DND-41 (cell line): ENCODE data around the gene PACS1.

ENCODE experiments used
- EZH2 ChIP-seq: IDR thresholded peaks from 3 replicates; pipeline ENCODE4 v1.6.1; 2012; ENCODE audit warnings: borderline replicate concordance, low read depth, mild to moderate bottlenecking, moderate library complexity, low read length, inconsistent platforms; ENCODE audit not compliant: severe bottlenecking
- TF ChIP-seq, protein P1 (sequence below): IDR thresholded peaks from 2 replicates; pipeline ENCODE4 v1.5.1; 2012; ENCODE audit warnings: borderline replicate concordance, low read length, moderate library complexity, mild to moderate bottlenecking; ENCODE audit not compliant: poor library complexity, severe bottlenecking; ENCODE audit errors: extremely low read depth

DNA sequence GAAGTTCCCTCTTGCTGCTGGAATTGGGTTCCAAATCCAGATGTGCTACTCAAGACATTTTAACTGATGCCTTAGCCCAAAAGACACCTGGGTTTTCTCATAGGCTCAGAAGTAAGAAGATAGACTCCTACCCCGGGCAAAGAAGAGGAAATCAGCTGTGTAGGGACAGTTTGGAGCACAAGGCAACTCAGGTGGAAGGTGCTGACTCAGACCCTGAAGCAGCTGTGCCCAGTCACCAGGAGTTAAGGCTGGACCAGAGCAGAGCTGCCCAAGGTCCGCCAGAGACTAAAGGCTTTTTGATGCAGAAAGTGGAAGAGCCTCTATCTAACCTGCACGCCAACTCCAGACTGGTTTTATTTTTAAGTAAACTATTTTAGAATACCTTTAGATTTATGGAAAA is 177.7 kb downstream of the PACS1 start:
- TF ChIP-seq, protein P1, sequence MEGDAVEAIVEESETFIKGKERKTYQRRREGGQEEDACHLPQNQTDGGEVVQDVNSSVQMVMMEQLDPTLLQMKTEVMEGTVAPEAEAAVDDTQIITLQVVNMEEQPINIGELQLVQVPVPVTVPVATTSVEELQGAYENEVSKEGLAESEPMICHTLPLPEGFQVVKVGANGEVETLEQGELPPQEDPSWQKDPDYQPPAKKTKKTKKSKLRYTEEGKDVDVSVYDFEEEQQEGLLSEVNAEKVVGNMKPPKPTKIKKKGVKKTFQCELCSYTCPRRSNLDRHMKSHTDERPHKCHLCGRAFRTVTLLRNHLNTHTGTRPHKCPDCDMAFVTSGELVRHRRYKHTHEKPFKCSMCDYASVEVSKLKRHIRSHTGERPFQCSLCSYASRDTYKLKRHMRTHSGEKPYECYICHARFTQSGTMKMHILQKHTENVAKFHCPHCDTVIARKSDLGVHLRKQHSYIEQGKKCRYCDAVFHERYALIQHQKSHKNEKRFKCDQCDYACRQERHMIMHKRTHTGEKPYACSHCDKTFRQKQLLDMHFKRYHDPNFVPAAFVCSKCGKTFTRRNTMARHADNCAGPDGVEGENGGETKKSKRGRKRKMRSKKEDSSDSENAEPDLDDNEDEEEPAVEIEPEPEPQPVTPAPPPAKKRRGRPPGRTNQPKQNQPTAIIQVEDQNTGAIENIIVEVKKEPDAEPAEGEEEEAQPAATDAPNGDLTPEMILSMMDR, result no peak
- no peak for TF ChIP-seq EZH2
